GM21529 (cell line): Measurements from ENCODE around the gene ZNF26.

ENCODE experiments used
- ATAC-seq: cut with Tn5 transposase; IDR thresholded peaks from one replicate; pipeline ENCODE4 v1.9.1; 2021; ENCODE audit not compliant: unreplicated experiment

The ZNF26 gene

DNA sequence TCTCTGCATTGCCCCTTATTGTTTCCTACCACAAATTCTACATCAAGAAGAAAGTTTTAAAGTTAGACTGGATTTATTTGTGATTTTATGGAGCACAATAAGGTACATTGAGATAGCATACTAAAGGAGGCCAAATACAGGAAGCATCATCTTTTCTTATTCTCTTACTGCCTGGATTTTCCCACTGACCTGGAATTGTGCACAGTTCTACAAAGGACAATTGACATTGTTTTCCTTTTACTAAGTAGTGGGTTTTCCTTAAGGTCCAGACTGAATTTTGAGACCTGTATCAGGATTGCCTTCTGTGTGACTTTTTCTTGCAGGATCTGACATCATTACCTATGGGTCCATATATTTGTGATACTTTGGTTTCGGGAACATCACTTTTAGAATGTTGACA, 75.8 kb downstream of the ZNF26 start:
- no peak for ATAC-seq

DNA sequence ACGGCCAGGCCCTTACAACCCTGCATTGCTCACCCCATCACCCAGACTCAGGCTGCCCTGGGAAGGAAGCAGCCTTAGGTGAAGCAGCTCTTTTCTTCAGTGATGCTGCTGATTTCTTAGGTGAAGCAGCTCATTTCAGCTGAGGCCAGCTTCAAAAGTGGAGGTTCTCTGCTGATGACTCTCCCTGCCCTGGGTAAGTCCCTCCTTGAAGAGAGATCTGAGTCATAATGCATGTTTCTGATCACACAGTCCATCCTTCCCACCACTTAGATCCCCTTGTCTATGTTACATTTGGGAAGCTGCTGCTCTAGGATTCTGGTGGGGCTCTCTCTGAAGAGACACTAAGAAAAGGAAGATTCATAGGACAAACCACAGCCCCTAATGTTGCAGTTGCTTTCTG, 77.4 kb downstream of the ZNF26 start:
- ATAC-seq = no peak

DNA sequence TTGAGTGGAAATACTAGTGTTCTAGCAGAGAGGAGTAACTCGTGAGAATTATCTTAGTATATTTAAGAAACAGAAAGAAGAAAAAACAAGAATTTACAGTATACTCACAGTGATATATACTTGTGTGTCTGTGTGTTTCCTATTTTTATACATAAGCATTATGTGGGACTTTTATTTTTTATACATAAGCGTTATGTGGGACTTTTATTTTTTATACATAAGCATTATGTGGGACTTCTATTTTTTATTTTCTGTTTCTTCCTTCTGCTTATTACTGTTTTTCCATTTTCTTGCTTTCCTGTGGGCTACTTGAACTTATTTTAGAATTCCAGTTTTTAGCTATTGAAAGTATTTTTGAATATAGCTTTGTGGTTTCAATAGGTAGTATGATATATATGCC, 87.7 kb downstream of the ZNF26 start:
- no peak for ATAC-seq
